ENCODE measurements around the gene ILRUN. TPM values are rescaled to one million over a fixed set of nuclear protein-coding genes. Genes with fewer than 3 reads are reported as not detected.
"Not testable (repeated sequence)": the region's sequence is repeated elsewhere in the genome, so short reads cannot be mapped to it uniquely, and the experiment has no call there.

ILRUN gene
- total and polyA plus RNA-seq, 9 of the 15 experiments (the other 6 are each of a cell fraction or from before 2014, with no cell fraction given) = 24.9 to 78.9 (median 53.4) TPM

DNA sequence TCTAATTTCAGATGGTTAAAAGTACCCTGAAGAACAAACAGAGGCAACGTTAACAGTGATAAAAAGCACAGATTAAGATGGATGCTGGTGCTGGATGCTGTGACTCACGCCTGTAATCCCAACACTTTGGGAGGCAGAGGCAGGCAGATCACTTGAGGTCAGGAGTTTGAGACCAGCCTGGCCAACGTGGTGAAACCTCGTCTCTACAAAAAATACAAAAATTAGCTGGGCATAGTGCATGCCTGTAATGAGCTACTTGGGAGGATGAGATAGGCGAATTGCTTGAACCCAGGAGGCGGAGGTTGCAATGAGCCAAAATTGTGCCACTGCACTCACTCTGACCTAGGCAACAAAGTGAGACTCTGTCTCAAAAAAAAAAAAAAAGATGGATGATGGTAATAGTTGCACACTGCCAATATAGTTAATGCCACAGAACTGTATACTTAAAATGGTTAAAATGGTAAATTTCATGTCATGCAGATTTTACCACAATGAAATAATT lies 38.5 kb downstream of the ILRUN start:
- H4K20me1 ChIP-seq (replicated peaks; ENCODE audit: control insufficient read depth, insufficient read depth, low read length); in situ Hi-C loops (cut with MboI); H3K9me1 ChIP-seq (ENCODE audit: control insufficient read depth, insufficient read depth, low read length); FAIRE-seq; BruUV-seq (replicated peaks); H3K9me3 ChIP-seq (replicated peaks; ENCODE audit: control insufficient read depth, insufficient read depth, low read depth, low read length); H3K27me3 ChIP-seq (ENCODE audit: control insufficient read depth in 2 of 2, insufficient read depth in 2 of 2, low read length in 2 of 2); H2AFZ ChIP-seq (ENCODE audit: low read depth, low read length); TF ChIP-seq NR2C1 (IDR thresholded peaks at IDR 0.05): not testable (repeated sequence)
- peak; percentile 19; the same call in 2 of the 3 replicates for ATAC-seq
- WGBS (ENCODE audit: insufficient coverage, low coverage, missing lambda C conversion rate) = 30% methylated on average over 6 of the region's 6 CpGs
- intact Hi-C loops (cut with micrococcal nuclease) = loop anchor here (5.0 kb wide), 1 partner anchor 134 kb away; the partner anchor contains the start of gene BLTP3A
- ChIA-PET CTCF (ENCODE audit: low intra/inter-chr PET ratio) (interaction anchor here (0.5 to 0.7 kb wide), 2 partner anchors 17 to 409 kb away, joined by 3 to 6 read pairs; partner anchors contain the start of gene SMIM29), POLR2A (interaction anchor here (0.9 to 2.4 kb wide), 8 partner anchors 7 to 99 kb away, joined by 3 to 14 read pairs (median 5); partner anchors contain the start of genes ILRUN and SNRPC)
- Histone ChIP-seq H3K27ac (ENCODE audit: extremely low read depth, low read depth, low read length) (peak overlapping the region; percentile 88), H3K36me3 (ENCODE audit: control insufficient read depth, insufficient read depth, low read length) (peaks cover 21% of the 10 kb centered on the region), H3K79me2 (ENCODE audit: control insufficient read depth, insufficient read depth, low read length) (peaks cover 92% of the 10 kb centered on the region), H3K4me1 (replicated peaks in 1 of 2; ENCODE audit: control insufficient read depth in 2 of 2, insufficient read depth in 2 of 2, low read length in 2 of 2) (peaks cover 40 to 57% of the 10 kb centered on the region in 2 experiments), H3K9ac (ENCODE audit: insufficient read depth in 1 of 2, low read depth in 2 of 2, low read length in 2 of 2) (peak overlapping the region in 1 of 2 experiments; percentile 72; a peak in 2 of 4 replicates), H3K4me3 (peak overlapping the region; percentile 22; the same call in 1 of the 2 replicates), H3K4me2 (ENCODE audit: insufficient read depth, low read length) (peak overlapping the region; percentile 90)
- DNase-seq (ENCODE audit: extremely low read depth in 1 of 4, low spot score in 3 of 4) = peak in 2 of 4 experiments; percentile 28 to 38
- TF ChIP-seq, protein P1, sequence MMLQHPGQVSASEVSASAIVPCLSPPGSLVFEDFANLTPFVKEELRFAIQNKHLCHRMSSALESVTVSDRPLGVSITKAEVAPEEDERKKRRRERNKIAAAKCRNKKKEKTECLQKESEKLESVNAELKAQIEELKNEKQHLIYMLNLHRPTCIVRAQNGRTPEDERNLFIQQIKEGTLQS (IDR thresholded peaks at IDR 0.05) = peak; percentile 65
- TF ChIP-seq, protein P1 (CRISPR knock-in tag; conservative IDR thresholded peaks at IDR 0.05) = not testable (repeated sequence)
- TF ChIP-seq, protein P2, sequence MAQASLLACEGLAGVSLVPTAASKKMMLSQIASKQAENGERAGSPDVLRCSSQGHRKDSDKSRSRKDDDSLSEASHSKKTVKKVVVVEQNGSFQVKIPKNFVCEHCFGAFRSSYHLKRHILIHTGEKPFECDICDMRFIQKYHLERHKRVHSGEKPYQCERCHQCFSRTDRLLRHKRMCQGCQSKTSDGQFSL (CRISPR knock-in tag; IDR thresholded peaks at IDR 0.05) = not testable (repeated sequence)
- TF ChIP-seq, protein P2 (tag; IDR thresholded peaks at IDR 0.05) = 0 out of 4 replicates have a peak, but pooled peaks of 1 of the 2 experiments have one; percentile 37
- TF ChIP-seq NBN (IDR thresholded peaks at IDR 0.05; ENCODE audit: low read depth) = peak; percentile 18; the same call in 1 of the 2 replicates
- peak; percentile 54 for TF ChIP-seq SMARCA4 (IDR thresholded peaks at IDR 0.05)
- TF ChIP-seq, protein P3, sequence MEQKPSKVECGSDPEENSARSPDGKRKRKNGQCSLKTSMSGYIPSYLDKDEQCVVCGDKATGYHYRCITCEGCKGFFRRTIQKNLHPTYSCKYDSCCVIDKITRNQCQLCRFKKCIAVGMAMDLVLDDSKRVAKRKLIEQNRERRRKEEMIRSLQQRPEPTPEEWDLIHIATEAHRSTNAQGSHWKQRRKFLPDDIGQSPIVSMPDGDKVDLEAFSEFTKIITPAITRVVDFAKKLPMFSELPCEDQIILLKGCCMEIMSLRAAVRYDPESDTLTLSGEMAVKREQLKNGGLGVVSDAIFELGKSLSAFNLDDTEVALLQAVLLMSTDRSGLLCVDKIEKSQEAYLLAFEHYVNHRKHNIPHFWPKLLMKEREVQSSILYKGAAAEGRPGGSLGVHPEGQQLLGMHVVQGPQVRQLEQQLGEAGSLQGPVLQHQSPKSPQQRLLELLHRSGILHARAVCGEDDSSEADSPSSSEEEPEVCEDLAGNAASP (IDR thresholded peaks at IDR 0.05) = peak; percentile 43; the same call in 1 of the 2 replicates
- TF ChIP-seq, protein P4, sequence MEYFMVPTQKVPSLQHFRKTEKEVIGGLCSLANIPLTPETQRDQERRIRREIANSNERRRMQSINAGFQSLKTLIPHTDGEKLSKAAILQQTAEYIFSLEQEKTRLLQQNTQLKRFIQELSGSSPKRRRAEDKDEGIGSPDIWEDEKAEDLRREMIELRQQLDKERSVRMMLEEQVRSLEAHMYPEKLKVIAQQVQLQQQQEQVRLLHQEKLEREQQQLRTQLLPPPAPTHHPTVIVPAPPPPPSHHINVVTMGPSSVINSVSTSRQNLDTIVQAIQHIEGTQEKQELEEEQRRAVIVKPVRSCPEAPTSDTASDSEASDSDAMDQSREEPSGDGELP (CRISPR knock-in tag; IDR thresholded peaks at IDR 0.05; ENCODE audit: borderline replicate concordance) = 0 out of 2 replicates have a peak, but pooled peaks have one; percentile 19
- TF ChIP-seq FOSL1 (tag; conservative IDR thresholded peaks at IDR 0.05) = peak; percentile 81
- peak; percentile 29; the same call in 1 of the 2 replicates for TF ChIP-seq L3MBTL2 (IDR thresholded peaks at IDR 0.05)
- TF ChIP-seq DMBX1 (CRISPR knock-in tag; IDR thresholded peaks at IDR 0.05; ENCODE audit: borderline replicate concordance) = peak; percentile 60; the same call in 1 of the 2 replicates
- TF ChIP-seq PHB2 (IDR thresholded peaks at IDR 0.05; ENCODE audit: low read depth) = peak; percentile 39; the same call in 1 of the 2 replicates
- 0 out of 2 replicates have a peak, but pooled peaks have one; percentile 2 for TF ChIP-seq NR2C1 (tag; IDR thresholded peaks at IDR 0.05)
- 0 out of 4 replicates have a peak, but pooled peaks of 1 of the 2 experiments have one; percentile 21 for TF ChIP-seq HDAC1 (IDR thresholded peaks at IDR 0.05)
- 0 out of 2 replicates have a peak, but pooled peaks have one; percentile 11 for TF ChIP-seq NFATC3 (IDR thresholded peaks at IDR 0.05)
- peak; percentile 54 for TF ChIP-seq DPF2 (IDR thresholded peaks at IDR 0.05)
- 0 out of 2 replicates have a peak, but pooled peaks have one; percentile 2 for TF ChIP-seq BACH1 (tag; IDR thresholded peaks at IDR 0.05)
- TF ChIP-seq ADNP (tag; IDR thresholded peaks at IDR 0.05) = peak; percentile 75

All from K562 (cell line).